B cell (primary cell): ENCODE measurements around the gene CHAF1A. TPM values are rescaled to one million over a fixed set of nuclear protein-coding genes. Genes with fewer than 3 reads are reported as not detected.

Source experiments
- ATAC-seq: fragments of 200-7000 bp; cut with Tn5 transposase; one replicate; pipeline ENCODE4 v1.10.0; 2021; ENCODE audit warnings: low read depth, mild to moderate bottlenecking, moderate number of reproducible peaks, moderate library complexity
- CTCF ChIA-PET: fragments of 350-600 bp; sonication (Branson Sonifier 250); formaldehyde crosslinking; loops from one replicate; lab custom pipeline; 2021; ENCODE audit warnings: antibody characterized with exemption, inconsistent platforms; lab: Charles Lee
- POLR2A ChIA-PET: fragments of 350-600 bp; sonication (Branson Sonifier 250); formaldehyde crosslinking; loops from one replicate; lab custom pipeline; 2021; ENCODE audit warnings: antibody characterized with exemption; lab: Charles Lee
- DNase-seq: peaks from one replicate; pipeline ENCODE4 v3.0.0; 2013
- H2AFZ ChIP-seq: 2 replicates; pipeline ENCODE4 v1.6.1; 2012; ENCODE audit warnings: mild to moderate bottlenecking, low read depth, low read length; ENCODE audit not compliant: insufficient read depth, poor library complexity, severe bottlenecking
- H3K27ac ChIP-seq, 2 donors: 1 replicate in 1 of 2; 2 replicates in 1 of 2; pipeline ENCODE4 v1.5.1; 2012 to 2013; ENCODE audit warnings: low read length in 2 of 2, mild to moderate bottlenecking in 2 of 2, moderate library complexity in 1 of 2
- H3K27me3 ChIP-seq, 4 experiments: fragments of 200-600 bp in 1 of 4; sonication (generic) in 1 of 4; replicated peaks in 1 of 4; 1 replicate in 2 of 4; 2 replicates in 2 of 4; pipeline versions ENCODE4 v1.6.1 to v1.7.0; 2013 to 2016; ENCODE audit warnings: low read length in 3 of 4, mild to moderate bottlenecking in 2 of 4, mixed read lengths in 1 of 4, moderate library complexity in 1 of 4; ENCODE audit not compliant: insufficient read depth in 4 of 4, control insufficient read depth in 3 of 4; ENCODE audit errors: control extremely low read depth in 1 of 4
- H3K36me3 ChIP-seq, 2 experiments: replicated peaks in 1 of 2; 1 replicate in 1 of 2; 2 replicates in 1 of 2; pipeline versions ENCODE4 v1.6.1 to v1.7.1; 2013; ENCODE audit warnings: low read length in 1 of 2; ENCODE audit not compliant: insufficient read depth in 2 of 2, control insufficient read depth in 1 of 2; ENCODE audit errors: control extremely low read depth in 1 of 2, extremely low read depth in 1 of 2
- H3K4me1 ChIP-seq, 2 donors: fragments of 200-600 bp in 1 of 2; sonication (generic) in 1 of 2; 1 replicate in 1 of 2; 2 replicates in 1 of 2; pipeline versions ENCODE4 v1.5.1 to v1.6.1; 2013 to 2017; ENCODE audit warnings: low read length in 2 of 2; ENCODE audit not compliant: control insufficient read depth in 2 of 2, insufficient read depth in 2 of 2
- H3K4me2 ChIP-seq: replicated peaks from 2 replicates; pipeline ENCODE3; 2012; ENCODE audit warnings: mild to moderate bottlenecking, low read depth, low read length; ENCODE audit not compliant: poor library complexity, severe bottlenecking
- H3K4me3 ChIP-seq, 5 experiments: fragments of 200-600 bp in 1 of 5; sonication (generic) in 1 of 5; 1 replicate in 3 of 5; 2 replicates in 2 of 5; pipeline versions ENCODE4 v1.5.1 to v1.7.0; 2011 to 2016; ENCODE audit warnings: low read length in 4 of 5, mild to moderate bottlenecking in 4 of 5, low read depth in 2 of 5, control low read depth in 1 of 5, moderate library complexity in 1 of 5; ENCODE audit not compliant: insufficient read depth in 1 of 5; ENCODE audit errors: control extremely low read depth in 1 of 5, extremely low read depth in 1 of 5
- H3K79me2 ChIP-seq: fragments of 200-600 bp; sonication (generic); one replicate; pipeline ENCODE4 v1.6.0; 2016; ENCODE audit warnings: low read length; ENCODE audit not compliant: control insufficient read depth, insufficient read depth
- H3K9ac ChIP-seq: fragments of 200-600 bp; sonication (generic); 2 replicates; pipeline ENCODE4 v1.6.1; 2017; ENCODE audit warnings: mild to moderate bottlenecking, low read length, moderate library complexity
- H3K9me3 ChIP-seq, 3 donors: one replicate each; pipeline versions ENCODE4 v1.6.1 to v1.7.1; 2013; ENCODE audit warnings: low read length in 2 of 3; ENCODE audit not compliant: control insufficient read depth in 2 of 3, insufficient read depth in 1 of 3; ENCODE audit errors: control extremely low read depth in 1 of 3
- H4K20me1 ChIP-seq: 2 replicates; pipeline ENCODE4 v1.6.0; 2012; ENCODE audit warnings: mild to moderate bottlenecking, low read length; ENCODE audit not compliant: insufficient read depth, control insufficient read depth, poor library complexity, severe bottlenecking
- H3K27ac Mint-ChIP-seq: one replicate; pipeline ENCODE4 v1.8.0; 2021; ENCODE audit warnings: mixed read lengths
- H3K27me3 Mint-ChIP-seq: one replicate; pipeline ENCODE4 v1.8.0; 2021; ENCODE audit warnings: mixed read lengths
- H3K4me1 Mint-ChIP-seq: one replicate; pipeline ENCODE4 v1.8.0; 2021; ENCODE audit warnings: mixed read lengths
- H3K4me3 Mint-ChIP-seq: one replicate; pipeline ENCODE4 v1.8.0; 2021; ENCODE audit warnings: mixed read lengths
- H3K9me3 Mint-ChIP-seq: one replicate; pipeline ENCODE4 v1.8.0; 2022; ENCODE audit warnings: mixed read lengths; ENCODE audit not compliant: insufficient read depth
- CTCF ChIP-seq: fragments of 200-600 bp; IDR thresholded peaks from one replicate; pipeline ENCODE4 v1.8.0; 2022; ENCODE audit warnings: antibody characterized with exemption, mild to moderate bottlenecking
- EZH2 ChIP-seq: IDR thresholded peaks from 2 replicates; pipeline ENCODE4 v1.6.1; 2012; ENCODE audit warnings: borderline replicate concordance, low read depth, mild to moderate bottlenecking, moderate library complexity, low read length; ENCODE audit not compliant: insufficient read depth, poor library complexity, severe bottlenecking
- WGBS: methylation state at CpG from one replicate; pipeline ENCODE4 v1.1.5; 2013; ENCODE audit warnings: missing lambda C conversion rate; ENCODE audit not compliant: insufficient coverage; 5-methylcytosine and 5-hydroxymethylcytosine counted together
- intact Hi-C: fragments of 100-400 bp; cut with micrococcal nuclease; formaldehyde crosslinking; loops from one replicate; pipeline ENCODE4 v1.10.0; 2022
- polyA plus RNA-seq: library from polyadenylated mRNA; depleted of rRNA; stranded (reverse); fragments of >200 nt; gene quantifications from 2 replicates; pipeline ENCODE4 v1.2.3, GENCODE V29; 2012
- total RNA-seq, 2 donors: library from RNA; stranded (reverse); fragments of 120-200 nt in 1 of 2; gene quantifications; 1 replicate in 1 of 2; 2 replicates in 1 of 2; pipeline versions ENCODE4 v1.2.3 to v1.2.4, GENCODE V29; 2013 to 2022

Gene CHAF1A
- total and polyA plus RNA-seq, 2 donors (not counting 1 experiment from before 2014, with no cell fraction given), result 15.1 to 19.7 TPM

GRCh38 chr19:4444765-4445741 is 42.6 kb downstream of the CHAF1A start:
- DNase-seq (peak; percentile 10), ATAC-seq (no peak)
- Histone ChIP-seq H3K36me3 (peaks cover 0 to 56% of the 10 kb centered on the region in 2 experiments), H3K4me3 (no peak overlapping the region), H3K9ac (no peak overlapping the region), H4K20me1 (peaks cover 6% of the 10 kb centered on the region), H3K4me1 (peaks cover 8 to 13% of the 10 kb centered on the region in 2 donors), H3K27me3 (no peaks in the 10 kb centered on the region), H3K27ac (no peak overlapping the region), H3K9me3 (no peaks in the 10 kb centered on the region), H2AFZ (no peak overlapping the region), H3K79me2 (no peaks in the 10 kb centered on the region), H3K4me2 (no peak overlapping the region)
- H3K4me3 Mint-ChIP-seq, result no peak overlapping the region
- POLR2A ChIA-PET, result no interaction called here
- CTCF ChIA-PET, result no interaction called here
- no peaks in the 10 kb centered on the region for H3K9me3 Mint-ChIP-seq
- H3K27ac Mint-ChIP-seq, result peak overlapping the region; percentile 63
- intact Hi-C loops, result no loop called here
- 91% methylated on average over 36 of the region's 36 CpGs for WGBS
- H3K4me1 Mint-ChIP-seq, result peaks cover 14% of the 10 kb centered on the region
- H3K27me3 Mint-ChIP-seq, result no peaks in the 10 kb centered on the region
- no peak for TF ChIP-seq EZH2
- TF ChIP-seq CTCF, result no peak
